ENCODE results near the gene P2RY2. TPM values are rescaled to one million over a fixed set of nuclear protein-coding genes. Genes with fewer than 3 reads are reported as not detected.

The P2RY2 gene
- total RNA-seq = 12.3 TPM

- intact Hi-C loops (cut with DNase I) = no loop called here
- ATAC-seq (peak; percentile 71), DNase-seq (ENCODE audit: low spot score) (peak; percentile 78)
Observed at GRCh38 chr11:73218106-73218829, at the start of gene P2RY2. TSS of gene P2RY2 (plus strand) at chr11:73218281. CDS start at chr11:73234160, 15,879 bp downstream.

GRCh38 chr11:73168925-73169579 is 49.0 kb upstream of the P2RY2 start:
- DNase-seq (ENCODE audit: low spot score) (no peak), ATAC-seq (no peak)
- intact Hi-C loops (cut with DNase I) = no loop called here

DNA sequence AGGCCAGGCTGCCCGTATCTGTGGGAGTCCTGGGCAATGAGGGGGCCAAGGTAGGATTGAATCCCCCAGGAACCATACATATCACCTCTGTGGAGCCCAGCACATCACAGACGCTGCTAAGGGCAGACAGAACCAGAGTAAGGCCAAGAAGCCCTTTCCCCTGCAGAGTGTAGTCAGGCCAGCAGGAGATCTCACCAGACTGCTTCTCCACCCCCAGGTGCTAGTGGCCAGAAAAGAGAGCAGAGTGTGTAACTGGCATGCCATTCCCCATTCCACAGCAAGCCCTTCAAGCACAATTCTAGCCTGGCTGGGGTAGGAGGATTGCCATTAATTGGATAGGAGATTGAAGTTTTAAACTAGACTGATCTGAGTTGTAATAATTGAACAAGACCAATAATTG is 47.9 kb upstream of the P2RY2 start:
- ATAC-seq (no peak), DNase-seq (ENCODE audit: low spot score) (no peak)
- intact Hi-C loops (cut with DNase I) = loop anchor here (10.0 kb wide), 1 partner anchor 445 kb away; no protein-coding TSS in a partner anchor

GRCh38 chr11:73171436-73172161 is 46.5 kb upstream of the P2RY2 start:
- no peak for ATAC-seq
- intact Hi-C loops (cut with DNase I) = loop anchor here (10.0 kb wide), 1 partner anchor 447 kb away; no protein-coding TSS in a partner anchor
- no peak for DNase-seq (ENCODE audit: low spot score)

- intact Hi-C loops (cut with DNase I) = loop anchor here (10.0 kb wide), 1 partner anchor 448 kb away; no protein-coding TSS in a partner anchor
- ATAC-seq = no peak
Observed at GRCh38 chr11:73172992-73173656, 45.0 kb upstream of the P2RY2 start.

GRCh38 chr11:73173755-73174494 is 44.2 kb upstream of the P2RY2 start:
- intact Hi-C loops (cut with DNase I) = loop anchor here (10.0 kb wide), 1 partner anchor 449 kb away; no protein-coding TSS in a partner anchor
- DNase-seq (ENCODE audit: low spot score) = no peak
- ATAC-seq = no peak

More at GRCh38 chr11:73172992-73173656, 45.0 kb upstream of the P2RY2 start:
- no peak for DNase-seq (ENCODE audit: low spot score)

DNA sequence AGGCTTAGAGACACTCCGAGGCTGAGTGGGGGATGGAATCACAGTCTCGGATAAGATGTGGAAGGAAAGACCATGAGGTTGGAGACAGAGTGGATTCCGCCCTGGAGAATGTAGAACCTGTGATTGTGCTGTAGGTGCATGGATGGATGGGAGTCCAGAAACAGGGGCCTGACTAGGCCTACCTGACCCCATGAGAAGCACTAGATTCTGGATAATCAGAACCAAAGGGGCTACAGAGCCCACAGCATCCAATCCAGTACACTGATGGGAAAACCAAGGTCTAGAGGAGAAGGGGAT is 43.6 kb upstream of the P2RY2 start:
- intact Hi-C loops (cut with DNase I) = loop anchor here (10.0 kb wide), 1 partner anchor 450 kb away; no protein-coding TSS in a partner anchor
- DNase-seq (ENCODE audit: low spot score) = no peak
- ATAC-seq = no peak

DNA sequence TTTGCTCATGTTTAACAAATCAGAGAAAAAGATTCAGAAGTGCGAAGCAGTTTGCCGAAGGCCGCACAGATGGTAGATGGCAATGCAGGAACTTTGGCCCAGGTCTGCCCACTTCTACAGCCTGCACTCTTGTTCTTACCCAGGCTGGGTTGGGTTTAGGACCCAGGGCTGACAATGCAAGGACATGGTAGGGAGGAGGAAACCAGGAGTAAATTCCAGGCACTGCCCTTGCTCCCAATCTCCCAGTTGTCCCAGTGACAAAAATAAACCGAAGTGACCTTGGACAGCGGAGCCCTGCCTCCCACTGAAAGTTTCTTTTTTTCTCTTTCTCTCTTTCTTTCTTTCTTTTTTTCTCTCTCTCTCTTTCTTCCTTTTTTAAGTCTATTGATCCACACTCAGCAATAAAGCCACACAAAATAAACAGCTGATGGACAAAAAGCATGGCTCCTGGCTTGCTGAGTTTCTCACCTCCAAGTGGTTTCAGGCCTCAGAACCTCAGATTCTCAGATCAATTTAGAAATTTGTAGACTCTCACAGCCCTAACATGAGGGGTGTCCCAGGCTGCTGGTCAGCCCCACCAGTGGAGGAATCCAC is 42.4 kb upstream of the P2RY2 start:
- DNase-seq (ENCODE audit: low spot score) (no peak), ATAC-seq (no peak)
- intact Hi-C loops (cut with DNase I) = loop anchor here (5.0 to 10.0 kb wide), 2 partner anchors 343 to 451 kb away; no protein-coding TSS in a partner anchor

DNA sequence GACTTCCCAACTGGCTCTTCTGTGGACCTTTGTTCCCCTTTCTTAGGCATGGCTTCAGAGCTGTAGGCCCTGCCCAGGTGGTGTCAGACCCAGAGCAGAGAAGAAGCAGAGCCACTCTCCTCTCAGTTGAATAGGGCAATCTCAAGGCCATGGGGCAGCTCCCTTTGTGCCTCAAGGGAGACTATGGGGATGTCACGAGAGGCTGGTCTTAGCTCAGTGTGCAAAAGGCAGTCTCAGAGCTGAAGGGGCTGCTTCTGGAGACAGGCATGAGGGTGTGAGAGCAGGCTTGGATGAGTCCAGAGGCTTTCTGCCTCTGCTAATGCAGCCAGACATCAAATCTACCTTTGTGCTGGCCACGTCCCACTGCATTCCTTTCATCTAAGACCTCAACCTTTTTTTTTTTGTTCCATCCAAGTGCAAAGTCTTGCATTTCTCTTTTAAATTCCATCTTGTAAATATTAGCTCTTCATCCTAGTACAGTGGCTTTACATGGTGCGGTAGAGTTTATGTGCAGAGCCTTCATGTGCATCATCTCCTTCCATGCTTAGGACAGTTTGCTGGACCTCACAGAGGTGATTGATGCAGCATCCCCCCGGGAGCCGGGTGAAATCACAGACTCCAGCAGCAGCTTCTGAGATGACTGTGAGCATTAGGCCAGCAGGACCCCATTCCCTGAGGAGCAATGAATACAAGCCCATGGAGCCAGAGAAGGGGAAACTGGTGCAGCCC is 41.8 kb upstream of the P2RY2 start:
- ATAC-seq (no peak), DNase-seq (ENCODE audit: low spot score) (peak; percentile 41)
- intact Hi-C loops (cut with DNase I) = loop anchor here (5.0 to 10.0 kb wide), 2 partner anchors 344 to 452 kb away; no protein-coding TSS in a partner anchor

GRCh38 chr11:73176874-73177155 is 41.3 kb upstream of the P2RY2 start:
- intact Hi-C loops (cut with DNase I) = loop anchor here (5.0 to 10.0 kb wide), 2 partner anchors 345 to 452 kb away; no protein-coding TSS in a partner anchor
- ATAC-seq = no peak
- DNase-seq (ENCODE audit: low spot score) = no peak

GRCh38 chr11:73177380-73177777 is 40.7 kb upstream of the P2RY2 start:
- DNase-seq (ENCODE audit: low spot score) (no peak), ATAC-seq (peak; percentile 68)
- intact Hi-C loops (cut with DNase I) = loop anchor here (5.0 to 10.0 kb wide), 2 partner anchors 345 to 453 kb away; no protein-coding TSS in a partner anchor

GRCh38 chr11:73177778-73178539 is 40.1 kb upstream of the P2RY2 start:
- intact Hi-C loops (cut with DNase I) = loop anchor here (5.0 to 10.0 kb wide), 2 partner anchors 346 to 453 kb away; no protein-coding TSS in a partner anchor
- ATAC-seq = peak; percentile 96

GRCh38 chr11:73178681-73179080 is 39.4 kb upstream of the P2RY2 start:
- peak; percentile 34 for DNase-seq (ENCODE audit: low spot score)

More at GRCh38 chr11:73177778-73178539, 40.1 kb upstream of the P2RY2 start:
- peak; percentile 91 for DNase-seq (ENCODE audit: low spot score)

GRCh38 chr11:73182824-73183321 is 35.2 kb upstream of the P2RY2 start:
- intact Hi-C loops (cut with DNase I) = no loop called here
- DNase-seq (ENCODE audit: low spot score) (no peak), ATAC-seq (no peak)

More at GRCh38 chr11:73178681-73179080, 39.4 kb upstream of the P2RY2 start:
- intact Hi-C loops (cut with DNase I) = loop anchor here (5.0 to 10.0 kb wide), 2 partner anchors 346 to 454 kb away; no protein-coding TSS in a partner anchor
- no peak for ATAC-seq

- intact Hi-C loops (cut with DNase I) = loop anchor here (5.0 kb wide), 1 partner anchor 52 kb away; no protein-coding TSS in a partner anchor
- DNase-seq (ENCODE audit: low spot score) = peak; percentile 79
- peak; percentile 83 for ATAC-seq
Observed at GRCh38 chr11:73184953-73185671, 33.0 kb upstream of the P2RY2 start.
